ENCODE measurements around the gene DPYD.
A peak's percentile ranks its signal among the peaks of the same experiment; 100 is the strongest.

The DPYD gene

GRCh38 chr1:97562081-97562480, 358.8 kb downstream of the DPYD start:
- DNase-seq (ENCODE audit: extremely low spot score) = no peak
- CTCF ChIA-PET = no interaction called here

GRCh38 chr1:97560714-97561113, 360.1 kb downstream of the DPYD start:
- no peak for DNase-seq (ENCODE audit: extremely low spot score)
- TF ChIP-seq L3MBTL2 (conservative IDR thresholded peaks at IDR 0.05) (peak; percentile 50), ZNF384 (IDR thresholded peaks at IDR 0.05) (no peak)
- ChIA-PET POLR2A (no interaction called here), CTCF (no interaction called here)

More at GRCh38 chr1:97562081-97562480, 358.8 kb downstream of the DPYD start:
- POLR2A ChIA-PET = no interaction called here
- TF ChIP-seq CTBP1 (IDR thresholded peaks at IDR 0.05; ENCODE audit: borderline replicate concordance) (no peak), ELF4 (IDR thresholded peaks at IDR 0.05) (no peak), TARDBP (IDR thresholded peaks at IDR 0.05) (no peak), FOXA1 (IDR thresholded peaks at IDR 0.05) (no peak), SP1 (IDR thresholded peaks at IDR 0.05) (no peak), FOXM1 (IDR thresholded peaks at IDR 0.05; ENCODE audit: borderline replicate concordance) (no peak), BHLHE40 (IDR thresholded peaks at IDR 0.05; ENCODE audit: borderline replicate concordance) (no peak), FOXK2 (IDR thresholded peaks at IDR 0.05) (no peak), NFRKB (IDR thresholded peaks at IDR 0.05) (no peak)

DNA sequence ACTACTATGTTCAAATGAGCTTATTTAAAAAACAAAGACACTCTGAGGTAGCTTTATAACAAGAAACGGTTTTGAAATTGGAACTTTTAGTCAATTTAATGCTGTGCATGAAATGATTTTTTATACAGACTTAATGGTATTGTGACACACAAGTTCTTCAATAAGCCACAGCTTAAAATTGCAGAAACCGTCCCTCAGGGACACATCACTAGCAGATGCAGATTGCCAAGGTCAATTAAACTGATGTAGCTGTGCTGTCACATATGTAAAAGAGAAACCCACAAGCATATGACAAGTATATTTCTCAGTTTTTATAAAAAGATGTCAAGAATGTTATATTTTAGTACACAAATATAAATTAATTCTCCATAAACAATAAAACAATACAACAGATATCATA, 366.9 kb downstream of the DPYD start:
- POLR2A ChIA-PET = no interaction called here
- no peak for DNase-seq (ENCODE audit: extremely low spot score)
- TF ChIP-seq FOXK2 (IDR thresholded peaks at IDR 0.05) = no peak
- no peak for TF ChIP-seq ELF4 (IDR thresholded peaks at IDR 0.05)
- TF ChIP-seq NFRKB (IDR thresholded peaks at IDR 0.05) = no peak
- no peak for TF ChIP-seq L3MBTL2 (conservative IDR thresholded peaks at IDR 0.05)
- no peak for TF ChIP-seq ARNT (IDR thresholded peaks at IDR 0.05)
- TF ChIP-seq BHLHE40 (IDR thresholded peaks at IDR 0.05; ENCODE audit: borderline replicate concordance) = no peak
- TF ChIP-seq LEF1 (IDR thresholded peaks at IDR 0.05; ENCODE audit: borderline replicate concordance) = no peak
- no peak for TF ChIP-seq FOXA1 (IDR thresholded peaks at IDR 0.05)
- CTCF ChIA-PET = no interaction called here

DNA sequence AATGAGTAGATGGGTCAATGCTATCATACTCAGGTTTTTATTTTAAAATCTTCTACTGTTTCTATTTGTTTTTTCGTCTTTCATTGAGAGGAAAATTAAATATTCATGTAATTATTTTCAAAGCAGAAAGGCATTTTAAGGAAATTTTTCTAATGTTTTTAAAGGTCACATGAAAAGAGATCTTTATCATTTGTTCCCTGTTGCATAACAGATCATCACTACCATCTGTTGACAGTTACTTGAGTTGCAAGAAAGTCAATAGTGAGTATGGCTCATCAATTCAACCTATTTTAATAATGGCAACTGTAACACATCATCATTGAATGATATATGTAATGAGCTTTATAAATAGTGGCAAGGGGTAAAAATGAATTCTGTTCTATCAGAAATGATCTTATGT, 369.7 kb downstream of the DPYD start:
- CTCF ChIA-PET = no interaction called here
- no peak for TF ChIP-seq FOXA1 (IDR thresholded peaks at IDR 0.05)
- TF ChIP-seq ZNF384 (IDR thresholded peaks at IDR 0.05) = no peak
- TF ChIP-seq FOXM1 (IDR thresholded peaks at IDR 0.05; ENCODE audit: borderline replicate concordance) = no peak
- no peak for TF ChIP-seq FOXK2 (IDR thresholded peaks at IDR 0.05)
- TF ChIP-seq SUZ12 (IDR thresholded peaks at IDR 0.05) = no peak
- TF ChIP-seq, protein P1, sequence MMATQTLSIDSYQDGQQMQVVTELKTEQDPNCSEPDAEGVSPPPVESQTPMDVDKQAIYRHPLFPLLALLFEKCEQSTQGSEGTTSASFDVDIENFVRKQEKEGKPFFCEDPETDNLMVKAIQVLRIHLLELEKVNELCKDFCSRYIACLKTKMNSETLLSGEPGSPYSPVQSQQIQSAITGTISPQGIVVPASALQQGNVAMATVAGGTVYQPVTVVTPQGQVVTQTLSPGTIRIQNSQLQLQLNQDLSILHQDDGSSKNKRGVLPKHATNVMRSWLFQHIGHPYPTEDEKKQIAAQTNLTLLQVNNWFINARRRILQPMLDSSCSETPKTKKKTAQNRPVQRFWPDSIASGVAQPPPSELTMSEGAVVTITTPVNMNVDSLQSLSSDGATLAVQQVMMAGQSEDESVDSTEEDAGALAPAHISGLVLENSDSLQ (IDR thresholded peaks at IDR 0.05) = no peak
- no peak for TF ChIP-seq TARDBP (IDR thresholded peaks at IDR 0.05)
- TF ChIP-seq NFRKB (IDR thresholded peaks at IDR 0.05) = no peak
- TF ChIP-seq SP1 (IDR thresholded peaks at IDR 0.05) = no peak
- TF ChIP-seq BHLHE40 (IDR thresholded peaks at IDR 0.05; ENCODE audit: borderline replicate concordance) = no peak
- TF ChIP-seq ELF4 (IDR thresholded peaks at IDR 0.05) = no peak
- no peak for TF ChIP-seq L3MBTL2 (conservative IDR thresholded peaks at IDR 0.05)
- TF ChIP-seq LEF1 (IDR thresholded peaks at IDR 0.05; ENCODE audit: borderline replicate concordance) = no peak
- TF ChIP-seq CTBP1 (IDR thresholded peaks at IDR 0.05; ENCODE audit: borderline replicate concordance) = no peak
- POLR2A ChIA-PET = no interaction called here
- DNase-seq (ENCODE audit: extremely low spot score) = no peak

DNA sequence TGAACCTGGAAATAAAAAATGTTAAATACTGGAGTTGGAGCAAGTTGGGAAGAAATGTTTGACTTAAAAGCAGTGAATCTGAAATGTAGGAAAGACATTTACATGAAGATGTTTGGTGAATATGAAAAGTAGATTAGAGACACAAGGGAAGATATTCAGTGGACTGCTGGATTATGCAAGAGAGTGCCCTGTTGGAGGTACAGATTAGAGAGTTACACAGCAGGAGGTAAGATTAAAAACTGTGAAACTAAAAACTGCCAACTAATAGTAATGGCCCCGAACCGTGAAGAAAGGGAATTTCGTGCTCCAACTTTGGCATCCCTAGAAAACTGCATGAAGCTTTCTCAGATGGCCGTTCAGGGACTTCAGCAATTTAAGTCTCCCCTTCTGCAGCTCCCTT, 375.4 kb downstream of the DPYD start:
- ChIA-PET CTCF (no interaction called here), POLR2A (no interaction called here)
- TF ChIP-seq HDGF (IDR thresholded peaks at IDR 0.05; ENCODE audit: borderline replicate concordance) (no peak), L3MBTL2 (conservative IDR thresholded peaks at IDR 0.05) (no peak), TARDBP (IDR thresholded peaks at IDR 0.05) (no peak), ELF4 (IDR thresholded peaks at IDR 0.05) (no peak), BHLHE40 (IDR thresholded peaks at IDR 0.05; ENCODE audit: borderline replicate concordance) (no peak), FOXA1 (IDR thresholded peaks at IDR 0.05) (no peak), ARNT (IDR thresholded peaks at IDR 0.05) (no peak), CTBP1 (IDR thresholded peaks at IDR 0.05; ENCODE audit: borderline replicate concordance) (no peak), NFRKB (IDR thresholded peaks at IDR 0.05) (no peak), FOXK2 (IDR thresholded peaks at IDR 0.05) (no peak), ZNF384 (IDR thresholded peaks at IDR 0.05) (no peak), SP1 (IDR thresholded peaks at IDR 0.05) (no peak), SUZ12 (IDR thresholded peaks at IDR 0.05) (no peak), LEF1 (IDR thresholded peaks at IDR 0.05; ENCODE audit: borderline replicate concordance) (no peak)
- TF ChIP-seq, protein P1 (IDR thresholded peaks at IDR 0.05) = no peak
- DNase-seq (ENCODE audit: extremely low spot score) = no peak

GRCh38 chr1:97540346-97540888, 380.4 kb downstream of the DPYD start:
- no peak for DNase-seq (ENCODE audit: extremely low spot score)
- no peak for TF ChIP-seq BHLHE40 (IDR thresholded peaks at IDR 0.05; ENCODE audit: borderline replicate concordance)
- TF ChIP-seq CTBP1 (IDR thresholded peaks at IDR 0.05; ENCODE audit: borderline replicate concordance) = no peak
- no peak for TF ChIP-seq FOXA1 (IDR thresholded peaks at IDR 0.05)
- no peak for TF ChIP-seq HDGF (IDR thresholded peaks at IDR 0.05; ENCODE audit: borderline replicate concordance)
- TF ChIP-seq SP1 (IDR thresholded peaks at IDR 0.05) = no peak
- TF ChIP-seq, protein P1 (IDR thresholded peaks at IDR 0.05) = 0 out of 2 replicates have a peak, but pooled peaks have one; percentile 7
- POLR2A ChIA-PET = no interaction called here
- CTCF ChIA-PET = no interaction called here

GRCh38 chr1:97538113-97538512, 382.7 kb downstream of the DPYD start:
- TF ChIP-seq ELF4 (IDR thresholded peaks at IDR 0.05) = no peak
- TF ChIP-seq, protein P1 (IDR thresholded peaks at IDR 0.05) = no peak
- TF ChIP-seq FOXM1 (IDR thresholded peaks at IDR 0.05; ENCODE audit: borderline replicate concordance) = no peak
- no peak for TF ChIP-seq HDGF (IDR thresholded peaks at IDR 0.05; ENCODE audit: borderline replicate concordance)
- no peak for TF ChIP-seq CTBP1 (IDR thresholded peaks at IDR 0.05; ENCODE audit: borderline replicate concordance)
- TF ChIP-seq SP1 (IDR thresholded peaks at IDR 0.05) = no peak
- TF ChIP-seq L3MBTL2 (conservative IDR thresholded peaks at IDR 0.05) = no peak
- no peak for TF ChIP-seq SUZ12 (IDR thresholded peaks at IDR 0.05)
- no peak for TF ChIP-seq ARNT (IDR thresholded peaks at IDR 0.05)
- no peak for TF ChIP-seq FOXA1 (IDR thresholded peaks at IDR 0.05)
- no peak for TF ChIP-seq LEF1 (IDR thresholded peaks at IDR 0.05; ENCODE audit: borderline replicate concordance)
- no peak for TF ChIP-seq NFRKB (IDR thresholded peaks at IDR 0.05)
- TF ChIP-seq BHLHE40 (IDR thresholded peaks at IDR 0.05; ENCODE audit: borderline replicate concordance) = no peak
- TF ChIP-seq ZNF384 (IDR thresholded peaks at IDR 0.05) = no peak
- TF ChIP-seq TARDBP (IDR thresholded peaks at IDR 0.05) = no peak
- TF ChIP-seq FOXK2 (IDR thresholded peaks at IDR 0.05) = no peak
- no peak for DNase-seq (ENCODE audit: extremely low spot score)
- POLR2A ChIA-PET = no interaction called here
- CTCF ChIA-PET = no interaction called here

Data from HEK293T (cell line).